GM19324 (cell line): Measurements from ENCODE around the gene ZBTB34.

Experiments
- ATAC-seq: cut with Tn5 transposase; IDR thresholded peaks from one replicate; pipeline ENCODE4 v1.9.1; 2021; ENCODE audit warnings: mild to moderate bottlenecking, moderate library complexity; ENCODE audit not compliant: unreplicated experiment, low FRiP score

ZBTB34 gene

DNA sequence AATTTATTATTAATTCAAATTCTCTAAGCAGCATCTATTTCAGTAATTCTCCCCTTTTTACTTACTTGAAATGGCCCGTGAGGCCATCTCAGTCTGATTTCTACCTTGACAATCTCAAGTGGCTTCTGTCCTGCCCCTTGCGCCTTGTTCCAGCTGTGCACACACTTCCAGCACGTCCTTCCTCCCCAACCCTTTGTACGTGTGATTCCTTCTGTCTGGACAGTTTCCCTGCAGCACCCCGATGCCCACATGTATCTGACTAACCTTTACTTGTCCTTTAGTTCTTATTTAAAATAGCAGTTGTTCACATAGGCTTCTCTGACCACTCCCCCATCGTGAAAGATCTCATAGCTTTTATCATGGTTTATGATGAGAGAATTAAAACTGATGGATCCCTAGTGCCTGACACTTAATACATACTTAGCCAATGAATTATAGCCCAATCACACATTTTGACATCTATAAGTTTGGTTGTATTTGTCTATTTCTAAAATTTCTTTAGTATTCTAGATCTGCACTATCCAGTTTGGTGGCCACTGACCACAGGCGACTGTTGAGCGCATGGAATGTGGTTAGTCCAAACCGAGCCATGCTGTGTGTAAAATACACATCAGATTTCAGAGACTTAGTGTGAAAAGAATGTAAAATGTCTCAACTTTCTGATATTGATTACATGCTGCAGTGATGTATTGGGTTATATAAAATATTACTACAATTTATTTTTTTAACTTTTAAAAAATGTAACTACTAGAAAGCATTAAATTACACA, 14.3 kb downstream of the ZBTB34 start:
- ATAC-seq = no peak

DNA sequence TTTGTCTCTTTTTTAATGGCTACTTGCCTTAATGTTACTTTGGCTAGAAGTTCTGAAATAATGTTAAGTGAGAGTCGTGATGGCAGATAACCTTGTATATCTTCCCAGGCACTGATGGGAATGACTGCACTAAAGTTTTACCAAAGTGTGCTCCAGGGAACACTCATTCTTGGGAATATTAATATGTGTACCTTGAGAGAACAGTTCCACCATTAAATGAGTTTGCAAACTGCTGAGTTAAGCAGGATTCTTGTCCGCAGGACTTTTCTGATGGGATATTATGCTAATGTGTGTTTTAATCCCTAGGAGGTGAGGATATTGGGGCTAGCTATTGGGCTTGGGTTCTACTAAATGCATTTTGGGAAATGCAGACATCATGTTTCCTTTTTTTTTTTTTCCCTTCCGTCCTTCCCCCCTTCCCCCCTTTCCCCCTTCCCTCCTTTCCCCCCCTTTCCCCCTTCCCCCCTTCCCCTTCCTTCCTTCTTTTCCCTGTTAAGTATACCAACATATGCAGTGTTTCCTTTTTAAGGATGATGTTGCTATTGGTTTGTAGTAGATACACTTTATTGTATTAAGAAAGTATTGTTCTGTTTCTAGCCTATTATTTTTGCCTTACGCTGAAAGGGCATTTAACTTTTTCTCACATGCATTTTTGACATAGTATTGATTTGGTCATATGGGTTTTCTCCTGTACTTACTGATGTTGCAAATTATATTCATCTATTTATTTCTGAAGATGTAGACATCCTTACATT, 15.5 kb downstream of the ZBTB34 start:
- ATAC-seq = no peak

DNA sequence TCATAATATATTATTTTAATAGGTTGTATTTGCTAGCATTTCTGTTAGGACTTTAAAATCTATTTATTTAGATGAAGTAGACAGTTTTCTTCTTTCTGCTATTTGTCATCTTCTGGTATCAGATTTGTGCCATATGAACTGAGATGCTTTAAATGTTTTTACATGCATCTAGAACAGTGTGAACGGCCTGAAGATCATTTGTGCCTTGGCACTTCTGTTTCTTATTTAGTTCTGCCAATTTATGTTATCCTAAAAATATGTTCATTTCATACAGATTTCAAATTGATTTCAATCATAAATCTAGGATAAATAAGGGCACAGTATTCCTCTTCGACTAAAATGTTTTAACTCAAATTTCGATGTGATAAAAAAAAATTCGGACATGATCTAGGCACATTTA, 16.1 kb downstream of the ZBTB34 start:
- ATAC-seq = no peak

DNA sequence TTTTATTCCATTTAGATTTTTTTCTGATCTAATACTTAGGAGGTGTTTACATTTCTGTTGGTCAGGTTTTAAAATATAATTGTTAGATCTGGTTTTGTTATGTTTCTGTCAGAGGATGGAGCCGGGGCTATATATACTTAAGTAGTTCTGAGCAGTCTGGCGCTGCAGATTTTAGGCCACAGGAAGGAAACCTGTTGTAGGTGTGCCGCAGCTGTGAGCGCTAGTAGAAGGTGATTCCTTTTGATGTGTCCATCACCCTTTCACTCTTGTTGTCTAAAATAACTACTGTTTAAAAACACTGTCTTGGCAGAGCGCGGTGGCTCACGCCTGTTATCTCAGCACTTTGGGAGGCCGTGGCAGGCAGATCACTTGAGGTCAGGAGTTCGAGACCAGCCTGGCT, 17.0 kb downstream of the ZBTB34 start:
- no peak for ATAC-seq

DNA sequence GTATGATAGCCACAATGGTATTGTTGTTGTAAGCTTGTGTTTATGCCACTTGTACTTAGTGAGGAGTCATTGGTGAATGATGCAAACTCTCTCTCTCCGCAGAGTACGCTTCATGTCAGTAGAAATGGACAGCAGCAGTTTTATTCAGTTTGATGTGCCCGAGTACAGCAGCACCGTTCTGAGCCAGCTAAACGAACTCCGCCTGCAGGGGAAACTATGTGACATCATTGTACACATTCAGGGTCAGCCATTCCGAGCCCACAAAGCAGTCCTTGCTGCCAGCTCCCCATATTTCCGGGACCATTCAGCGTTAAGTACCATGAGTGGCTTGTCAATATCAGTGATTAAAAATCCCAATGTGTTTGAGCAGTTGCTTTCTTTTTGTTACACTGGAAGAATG, 18.8 kb downstream of the ZBTB34 start:
- ATAC-seq = no peak

DNA sequence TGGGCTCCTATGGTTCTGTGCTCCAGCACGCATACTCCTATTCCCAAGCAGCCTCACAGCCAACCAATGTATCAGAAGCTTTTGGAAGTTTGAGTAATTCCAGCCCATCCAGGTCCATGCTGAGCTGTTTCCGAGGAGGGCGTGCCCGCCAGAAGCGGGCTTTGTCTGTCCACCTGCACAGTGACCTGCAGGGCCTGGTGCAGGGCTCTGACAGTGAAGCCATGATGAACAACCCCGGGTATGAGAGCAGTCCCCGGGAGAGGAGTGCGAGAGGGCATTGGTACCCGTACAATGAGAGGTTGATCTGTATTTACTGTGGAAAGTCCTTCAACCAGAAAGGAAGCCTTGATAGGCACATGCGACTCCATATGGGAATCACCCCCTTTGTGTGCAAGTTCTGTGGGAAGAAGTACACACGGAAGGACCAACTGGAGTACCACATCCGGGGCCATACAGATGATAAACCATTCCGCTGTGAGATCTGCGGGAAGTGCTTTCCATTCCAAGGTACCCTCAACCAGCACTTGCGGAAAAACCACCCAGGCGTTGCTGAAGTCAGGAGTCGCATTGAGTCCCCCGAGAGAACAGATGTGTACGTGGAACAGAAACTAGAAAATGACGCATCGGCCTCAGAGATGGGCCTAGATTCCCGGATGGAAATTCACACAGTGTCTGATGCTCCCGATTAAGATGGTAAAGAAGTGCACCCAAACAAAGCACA, 19.9 kb downstream of the ZBTB34 start:
- no peak for ATAC-seq

DNA sequence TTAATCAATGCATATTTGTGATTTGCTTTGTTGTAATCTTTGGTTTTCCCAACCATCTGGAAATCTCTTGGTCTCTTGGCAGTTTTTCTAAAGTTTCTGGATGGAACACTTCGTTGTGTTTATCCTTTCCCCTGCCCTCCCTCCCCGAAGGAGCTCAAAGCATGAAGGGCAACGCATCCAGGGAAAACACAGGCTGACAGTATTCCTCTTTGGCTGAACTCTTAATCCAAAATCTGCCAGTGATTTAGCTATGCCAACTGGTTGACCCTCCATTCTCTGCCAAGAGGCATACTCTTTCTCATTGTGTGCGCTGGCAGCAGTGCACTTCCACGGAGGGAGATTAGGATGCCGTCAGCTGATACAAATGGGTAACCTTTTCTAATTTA, 20.5 kb downstream of the ZBTB34 start:
- no peak for ATAC-seq

DNA sequence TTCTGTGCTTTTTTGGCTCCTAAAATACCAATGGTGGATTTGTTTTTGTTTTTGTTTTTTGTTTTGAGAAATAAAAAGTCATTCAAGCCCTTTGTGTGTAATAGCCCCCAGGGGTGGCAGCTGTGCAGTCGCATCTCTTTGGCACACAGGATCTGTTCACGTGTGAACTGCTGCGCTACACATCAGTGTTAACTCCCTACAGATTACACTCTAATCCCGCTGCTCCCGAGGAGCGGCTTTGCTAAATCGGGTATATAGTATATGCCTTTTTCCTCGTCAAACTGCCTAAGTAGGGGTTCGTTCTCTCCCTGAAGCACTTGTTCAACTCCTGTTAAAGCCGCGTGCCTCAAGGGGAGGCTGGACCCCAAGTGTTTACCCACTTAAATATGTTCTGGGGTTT, 22.3 kb downstream of the ZBTB34 start:
- no peak for ATAC-seq

DNA sequence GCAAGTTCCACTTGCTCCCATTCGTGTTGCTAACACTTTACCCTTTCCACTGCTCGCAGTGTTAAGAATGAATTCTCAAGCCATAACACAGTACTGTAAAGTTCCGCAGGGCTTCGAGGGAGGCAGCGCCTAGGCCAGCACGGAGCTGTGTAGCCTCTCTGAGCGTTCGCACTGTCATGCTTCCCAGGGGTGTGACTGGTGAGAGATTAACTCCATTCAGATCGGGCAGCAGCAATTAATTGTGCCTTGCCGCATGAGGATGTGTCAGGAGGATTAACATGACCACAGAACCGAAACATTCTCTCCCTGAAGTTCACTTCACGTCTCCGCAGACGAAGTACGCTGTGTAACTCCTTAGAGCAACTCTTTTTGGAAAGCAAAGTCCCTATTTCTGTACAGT, 23.2 kb downstream of the ZBTB34 start:
- ATAC-seq = no peak

DNA sequence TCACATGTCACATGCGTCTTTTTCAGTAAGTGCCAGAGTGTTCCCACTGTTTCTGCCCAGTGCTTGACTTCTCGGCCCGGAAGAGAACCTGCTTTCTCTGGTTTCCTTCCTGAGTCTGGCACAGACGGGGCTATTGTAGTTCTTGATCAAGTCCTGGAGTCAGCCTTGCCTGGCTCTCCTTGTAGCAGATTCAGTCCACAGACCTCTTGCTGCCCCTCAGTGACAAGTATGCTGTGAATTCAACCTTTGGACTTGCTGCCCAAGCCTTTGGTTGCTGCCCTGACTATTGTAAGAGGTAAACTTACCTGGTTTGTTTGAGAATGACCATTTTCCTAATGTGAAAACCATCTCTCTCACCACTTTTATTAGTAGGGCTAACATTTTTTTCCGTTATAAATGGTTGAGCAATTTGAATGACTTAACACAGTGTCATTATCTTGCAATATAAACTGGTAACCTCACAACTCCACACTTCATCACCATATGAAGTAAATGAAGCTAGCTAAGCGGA, 24.7 kb downstream of the ZBTB34 start:
- ATAC-seq = no peak

DNA sequence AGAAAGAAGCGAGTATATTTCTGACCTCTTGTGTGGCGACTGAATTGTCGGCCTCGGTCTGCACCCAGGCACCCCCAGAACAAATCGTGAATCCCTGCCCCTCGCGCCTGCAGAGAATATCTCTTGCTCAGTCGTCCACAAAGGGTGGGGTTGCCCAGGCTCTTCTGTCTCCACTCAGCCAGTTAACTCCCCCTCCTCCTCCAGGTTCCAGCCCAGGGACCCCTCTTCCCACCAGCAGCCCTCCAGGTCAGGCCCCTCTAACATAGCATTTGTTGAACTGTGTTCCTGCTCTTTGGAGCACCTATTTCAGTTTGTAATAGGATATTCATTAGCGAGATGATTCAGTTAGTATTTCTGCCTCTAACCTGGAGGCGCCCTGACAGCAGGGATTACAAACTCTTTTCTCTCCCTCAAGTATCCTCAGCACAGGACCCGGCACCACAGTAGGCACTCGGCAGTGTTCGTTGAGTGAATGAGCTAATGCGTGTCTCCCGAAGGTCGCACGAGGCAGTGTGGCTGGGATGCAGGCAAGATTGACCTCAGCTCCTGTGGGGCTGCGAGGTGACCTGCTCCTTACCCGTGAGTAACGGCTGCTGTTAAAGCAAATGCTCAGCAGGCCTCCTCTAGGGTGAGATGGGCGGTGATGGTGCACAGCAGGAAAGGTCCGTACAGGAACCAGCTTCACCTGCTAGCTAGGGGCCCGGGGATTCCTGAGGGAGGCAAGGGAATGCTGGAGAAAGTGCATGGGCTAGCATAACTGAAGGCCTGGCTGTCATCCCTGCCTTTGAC, 25.8 kb downstream of the ZBTB34 start:
- ATAC-seq = no peak

DNA sequence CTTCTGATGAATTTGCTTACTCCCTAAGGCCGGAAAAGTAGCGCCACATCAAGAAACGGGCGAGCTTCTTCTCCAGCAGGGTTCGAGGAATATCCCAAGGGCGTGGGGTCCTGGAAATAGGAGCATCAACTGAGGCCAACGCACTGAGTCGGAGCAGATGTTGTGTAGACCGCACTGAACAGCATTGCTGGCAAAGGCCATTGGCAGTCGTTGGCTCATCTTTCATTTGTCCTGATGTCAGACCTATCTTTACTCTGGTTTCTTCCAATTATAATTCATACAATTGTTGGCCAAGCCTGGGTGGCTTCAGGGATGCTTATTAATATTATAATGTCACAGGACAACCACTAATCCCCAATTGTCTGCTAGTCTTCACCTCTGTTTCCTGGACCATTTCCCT, 26.5 kb downstream of the ZBTB34 start:
- no peak for ATAC-seq

DNA sequence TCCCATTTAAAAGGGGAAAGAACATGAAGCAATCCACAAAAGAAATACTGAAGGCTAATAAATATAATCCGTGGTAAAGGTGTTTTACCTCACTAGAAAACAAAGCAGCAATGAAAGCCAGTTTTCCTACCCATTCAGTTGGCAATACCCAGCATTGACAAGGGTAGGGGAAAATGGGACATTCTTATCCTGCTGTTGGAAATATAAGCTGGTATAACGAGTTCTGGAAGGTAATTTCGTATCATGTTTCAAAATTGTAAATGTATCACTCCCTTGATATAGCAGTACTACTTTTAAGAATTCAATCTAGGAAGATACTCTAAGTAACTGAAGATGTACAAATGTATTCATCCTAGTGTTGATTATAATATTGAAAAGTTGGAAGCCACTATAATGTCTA, 31.2 kb downstream of the ZBTB34 start:
- ATAC-seq = no peak

DNA sequence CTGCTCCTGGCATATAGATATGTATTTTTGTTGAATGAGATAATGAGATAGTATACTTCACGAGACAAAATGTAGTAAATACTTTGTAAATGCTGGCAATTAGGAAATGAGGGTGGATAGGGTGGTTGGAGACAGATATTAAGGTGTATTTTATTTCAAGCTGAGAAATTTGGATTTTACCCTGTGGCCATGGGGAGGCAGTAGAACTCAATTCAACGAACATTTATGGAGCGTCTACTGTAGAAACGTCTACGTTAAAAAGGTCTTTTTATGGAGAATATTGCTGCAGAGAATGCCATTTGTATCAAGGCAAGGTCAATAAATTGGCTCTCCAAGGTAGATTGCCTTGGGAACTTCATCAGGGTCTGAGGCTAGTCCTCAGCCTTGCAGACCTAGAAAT, 32.6 kb downstream of the ZBTB34 start:
- ATAC-seq = no peak

DNA sequence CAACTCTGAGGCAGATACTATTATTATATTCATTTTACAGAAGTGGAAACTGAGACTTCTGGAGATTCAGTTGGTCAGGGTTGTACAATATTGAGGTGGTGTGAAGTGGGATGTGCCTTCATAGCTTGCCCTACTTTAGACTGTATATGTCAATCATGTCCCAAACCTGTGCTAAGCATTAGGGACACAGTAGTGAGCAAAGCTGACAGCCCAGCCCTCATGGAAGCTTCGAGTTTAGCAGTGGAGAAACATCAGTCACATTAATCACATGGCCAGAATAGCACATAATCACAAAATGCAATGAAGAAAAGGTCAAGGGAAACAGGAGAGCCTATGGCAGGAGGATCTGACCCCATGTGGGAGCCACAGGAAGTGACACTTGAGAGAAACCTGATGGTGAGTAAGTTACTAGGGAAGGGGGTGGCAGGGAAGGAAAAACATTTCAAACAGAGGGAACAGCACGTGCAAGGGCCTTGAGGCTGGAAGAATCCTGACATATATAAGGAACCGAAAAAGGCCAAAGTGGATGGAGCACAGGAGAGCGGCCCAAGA, 33.7 kb downstream of the ZBTB34 start:
- ATAC-seq = no peak

DNA sequence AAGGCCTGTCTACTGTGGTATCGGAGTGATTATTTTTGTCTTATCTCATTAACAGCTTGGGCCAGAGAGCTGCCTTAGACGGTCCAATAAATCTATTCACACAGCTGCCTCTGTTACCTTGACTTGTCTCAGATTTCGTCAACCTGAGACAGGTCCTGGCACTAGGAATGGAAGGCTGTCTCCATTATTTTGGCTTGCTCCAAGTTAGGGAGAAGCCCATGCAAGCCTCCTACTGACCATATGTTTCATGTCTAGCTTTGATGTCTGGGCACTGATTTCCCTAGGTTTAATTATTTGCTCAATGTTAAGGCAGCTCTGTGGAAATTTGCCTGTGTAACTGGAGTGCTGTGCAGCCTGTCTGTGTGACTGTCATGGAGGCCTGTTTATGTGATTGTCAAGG, 41.8 kb downstream of the ZBTB34 start:
- ATAC-seq = no peak

DNA sequence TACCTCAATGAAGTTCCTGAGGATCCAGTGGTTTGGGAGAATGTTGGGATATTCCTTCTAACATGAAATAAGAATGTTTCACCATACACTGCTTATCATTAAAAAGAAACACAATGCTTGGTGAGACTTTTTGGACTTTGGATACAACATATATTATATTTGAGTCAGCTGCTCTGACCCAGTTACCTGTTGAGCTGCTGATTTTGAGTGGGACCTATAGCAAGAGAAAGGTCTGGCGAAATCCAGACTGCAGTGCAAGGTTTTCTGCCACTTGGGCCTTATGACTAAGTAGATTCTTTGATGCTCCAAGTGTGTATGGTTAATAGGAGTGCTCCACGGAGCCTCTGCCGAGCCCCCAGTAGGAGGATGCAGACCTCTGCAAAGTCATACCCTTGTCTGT, 44.1 kb downstream of the ZBTB34 start:
- ATAC-seq = no peak

DNA sequence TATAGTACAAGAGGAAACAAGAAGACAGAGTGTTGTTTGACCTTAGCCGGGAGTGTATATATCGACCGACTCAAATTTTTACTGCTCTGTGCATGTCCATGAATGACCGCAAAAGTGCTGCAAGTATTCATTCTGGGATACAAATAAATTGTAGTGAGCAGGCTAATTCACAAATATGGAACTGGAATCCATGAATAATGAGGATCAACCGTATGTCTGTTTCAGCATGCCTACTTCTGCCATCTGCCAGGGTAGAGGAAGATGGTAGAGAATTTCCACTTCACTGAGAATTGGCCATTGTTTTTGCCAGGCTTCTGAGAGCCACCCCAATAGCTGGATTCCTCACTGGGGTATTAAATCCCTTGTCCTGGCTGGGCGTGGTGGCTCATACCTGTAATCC, 45.7 kb downstream of the ZBTB34 start:
- no peak for ATAC-seq

DNA sequence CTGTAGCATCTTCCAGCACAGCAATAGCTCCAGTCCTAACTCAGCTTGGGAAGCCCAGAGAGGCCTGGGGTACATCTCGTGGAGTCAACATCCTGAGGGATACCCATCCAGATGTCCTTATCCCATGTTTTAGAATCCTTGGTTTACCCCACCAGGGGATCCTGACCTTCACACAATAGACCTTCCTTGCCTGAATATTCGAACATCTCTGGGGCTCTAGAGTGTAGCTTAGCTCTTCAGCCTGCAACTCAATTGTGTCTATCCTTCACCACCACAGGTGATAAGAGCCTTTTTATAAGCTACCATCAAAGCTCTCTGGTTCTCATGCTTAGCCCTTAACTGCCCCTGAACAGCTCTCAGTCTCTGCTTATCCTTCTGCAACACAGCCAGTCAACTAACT, 46.6 kb downstream of the ZBTB34 start:
- no peak for ATAC-seq
